H9 (cell line): Measurements from ENCODE around the gene VTI1B. TPM values are rescaled to one million over a fixed set of nuclear protein-coding genes. Genes with fewer than 3 reads are reported as not detected.

ENCODE experiments used
- DNase-seq: peaks from one replicate; pipeline ENCODE4 v3.0.0-alpha.2; 2017
- H2AFZ ChIP-seq: one replicate; pipeline ENCODE4 v1.6.1; 2013; ENCODE audit warnings: mild to moderate bottlenecking, low read length, control low read depth, moderate library complexity
- H2AK5ac ChIP-seq: 2 replicates; pipeline ENCODE4 v1.6.1; 2013; ENCODE audit warnings: low read length, control low read depth, mixed read lengths; ENCODE audit not compliant: insufficient read length
- H2BK120ac ChIP-seq: one replicate; pipeline ENCODE4 v1.6.1; 2013; ENCODE audit warnings: low read depth, mild to moderate bottlenecking, low read length, control low read depth, inconsistent platforms; ENCODE audit not compliant: poor library complexity, severe bottlenecking
- H2BK12ac ChIP-seq: 2 replicates; pipeline ENCODE4 v1.6.1; 2013; ENCODE audit warnings: low read length, control low read depth, mixed read lengths, low read depth; ENCODE audit not compliant: insufficient read length
- H2BK15ac ChIP-seq: 2 replicates; pipeline ENCODE4 v1.6.1; 2013; ENCODE audit warnings: low read depth, low read length, control low read depth
- H2BK20ac ChIP-seq: one replicate; pipeline ENCODE4 v1.6.1; 2013; ENCODE audit warnings: low read depth, mild to moderate bottlenecking, low read length, control low read depth, inconsistent platforms; ENCODE audit not compliant: poor library complexity, severe bottlenecking
- H2BK5ac ChIP-seq: 2 replicates; pipeline ENCODE4 v1.6.1; 2013; ENCODE audit warnings: low read length, control low read depth, mixed read lengths; ENCODE audit not compliant: insufficient read length
- H3K14ac ChIP-seq: 2 replicates; pipeline ENCODE4 v1.6.1; 2013; ENCODE audit warnings: low read length, control low read depth; ENCODE audit not compliant: insufficient read depth
- H3K18ac ChIP-seq: 2 replicates; pipeline ENCODE4 v1.6.1; 2013; ENCODE audit warnings: low read depth, mild to moderate bottlenecking, mixed read lengths, low read length, control low read depth; ENCODE audit not compliant: insufficient read length
- H3K23ac ChIP-seq: 2 replicates; pipeline ENCODE4 v1.6.1; 2013; ENCODE audit warnings: low read length, control low read depth, mixed read lengths, low read depth; ENCODE audit not compliant: insufficient read length
- H3K23me2 ChIP-seq: 2 replicates; pipeline ENCODE4 v1.6.1; 2013; ENCODE audit warnings: low read depth, mild to moderate bottlenecking, mixed read lengths, low read length, control low read depth; ENCODE audit not compliant: insufficient read length, poor library complexity, severe bottlenecking
- H3K27ac ChIP-seq: 2 replicates; pipeline ENCODE4 v1.5.1; 2013; ENCODE audit warnings: low read length, control low read depth, mixed read lengths, low read depth; ENCODE audit not compliant: insufficient read length
- H3K27me3 ChIP-seq: 2 replicates; pipeline ENCODE4 v1.6.1; 2013; ENCODE audit warnings: low read length, control low read depth, inconsistent platforms; ENCODE audit not compliant: insufficient read depth
- H3K4ac ChIP-seq: 2 replicates; pipeline ENCODE4 v1.6.1; 2013; ENCODE audit warnings: low read depth, mild to moderate bottlenecking, control low read depth, inconsistent platforms, low read length, moderate library complexity
- H3K4me1 ChIP-seq: 2 replicates; pipeline ENCODE4 v1.6.1; 2013; ENCODE audit warnings: low read length, control low read depth, inconsistent platforms; ENCODE audit not compliant: insufficient read depth
- H3K4me2 ChIP-seq: 2 replicates; pipeline ENCODE4 v1.6.1; 2013; ENCODE audit warnings: low read length, control low read depth, mixed read lengths; ENCODE audit not compliant: insufficient read length, insufficient read depth
- H3K56ac ChIP-seq: 2 replicates; pipeline ENCODE4 v1.6.1; 2013; ENCODE audit warnings: low read depth, mild to moderate bottlenecking, mixed read lengths, low read length, control low read depth; ENCODE audit not compliant: insufficient read length
- H3K79me1 ChIP-seq: 2 replicates; pipeline ENCODE4 v1.6.1; 2013; ENCODE audit warnings: low read depth, mild to moderate bottlenecking, moderate library complexity, low read length, control low read depth, inconsistent platforms; ENCODE audit not compliant: insufficient read depth, poor library complexity, severe bottlenecking
- H3K79me2 ChIP-seq: 2 replicates; pipeline ENCODE4 v1.6.1; 2013; ENCODE audit warnings: low read length, control low read depth, inconsistent platforms; ENCODE audit not compliant: insufficient read depth
- H3K9ac ChIP-seq: 2 replicates; pipeline ENCODE4 v1.6.1; 2013; ENCODE audit warnings: low read length, control low read depth, mixed read lengths; ENCODE audit not compliant: insufficient read length; ENCODE audit errors: extremely low read depth
- H3K9me3 ChIP-seq: one replicate; pipeline ENCODE4 v1.6.1; 2013; ENCODE audit warnings: low read depth, low read length, inconsistent platforms; ENCODE audit not compliant: control insufficient read depth
- H3T11ph ChIP-seq: one replicate; pipeline ENCODE4 v1.6.1; 2013; ENCODE audit warnings: mild to moderate bottlenecking, low read length, control low read depth, inconsistent platforms
- H4K20me1 ChIP-seq: one replicate; pipeline ENCODE4 v1.6.1; 2013; ENCODE audit not compliant: control insufficient read depth, insufficient read length, insufficient read depth
- H4K5ac ChIP-seq: 2 replicates; pipeline ENCODE4 v1.6.1; 2013; ENCODE audit warnings: low read depth, mild to moderate bottlenecking, mixed read lengths, low read length, control low read depth; ENCODE audit not compliant: insufficient read length
- H4K8ac ChIP-seq: replicated peaks from 2 replicates; pipeline ENCODE4 v1.6.1; 2013; ENCODE audit warnings: low read length, control low read depth, mixed read lengths, low read depth; ENCODE audit not compliant: insufficient read length
- H4K91ac ChIP-seq: 2 replicates; pipeline ENCODE4 v1.6.1; 2013; ENCODE audit warnings: low read depth, mild to moderate bottlenecking, moderate library complexity, mixed read lengths, low read length, control low read depth; ENCODE audit not compliant: insufficient read length
- H3K27ac Mint-ChIP-seq, 3 experiments: 2 replicates in 2 of 3; 3 replicates in 1 of 3; pipeline ENCODE4 v1.8.0; 2020 to 2021; ENCODE audit warnings: mixed read lengths in 3 of 3, mild to moderate bottlenecking in 1 of 3, moderate library complexity in 1 of 3
- H3K27me3 Mint-ChIP-seq: 2 replicates; pipeline ENCODE4 v1.8.0; 2021; ENCODE audit warnings: low read depth, mild to moderate bottlenecking, moderate library complexity, mixed read lengths
- H3K36me3 Mint-ChIP-seq, 3 experiments: 2 replicates in 2 of 3; 3 replicates in 1 of 3; pipeline ENCODE4 v1.8.0; 2020 to 2021; ENCODE audit warnings: low read depth in 3 of 3, mixed read lengths in 3 of 3; ENCODE audit not compliant: insufficient read depth in 1 of 3
- H3K4me1 Mint-ChIP-seq, 2 experiments: 2 replicates each; pipeline ENCODE4 v1.8.0; 2020; ENCODE audit warnings: mixed read lengths in 2 of 2
- H3K4me3 Mint-ChIP-seq, 2 experiments: 2 replicates in 1 of 2; 3 replicates in 1 of 2; pipeline ENCODE4 v1.8.0; 2020 to 2021; ENCODE audit warnings: mild to moderate bottlenecking in 2 of 2, mixed read lengths in 2 of 2, moderate library complexity in 1 of 2
- H3K9me3 Mint-ChIP-seq, 2 experiments: 2 replicates in 1 of 2; 3 replicates in 1 of 2; pipeline ENCODE4 v1.8.0; 2020; ENCODE audit warnings: mild to moderate bottlenecking in 2 of 2, mixed read lengths in 2 of 2, moderate library complexity in 1 of 2
- CTCF ChIP-seq: fragments of 200-600 bp; sonication (generic); conservative IDR thresholded peaks from 3 replicates; pipeline ENCODE4 v1.8.0; 2021; ENCODE audit warnings: antibody characterized with exemption, mild to moderate bottlenecking
- WGBS: extraction: QIAGEN DNeasy Blood & Tissue Kit; methylation state at CpG from one replicate; pipeline ENCODE4 v1.1.7; 2013; ENCODE audit warnings: missing lambda C conversion rate, low lambda C conversion rate, mixed read lengths; ENCODE audit not compliant: insufficient read length; ENCODE audit errors: extremely low coverage; 5-methylcytosine and 5-hydroxymethylcytosine counted together
- total RNA-seq: library from RNA; stranded (reverse); gene quantifications from 2 replicates; pipeline ENCODE4 v1.2.1, GENCODE V29; 2021

VTI1B gene
- total RNA-seq, 1 experiment from 2014 or later: 118 TPM

- WGBS: no CpG with 5 or more reads among the region's 2 CpGs
- no peak overlapping the region for H3K56ac ChIP-seq
- Mint-ChIP-seq H3K27ac (no peak overlapping the region), H3K36me3 (peaks cover 25 to 65% (median 57%) of the 10 kb centered on the region in 3 experiments), H3K4me3 (no peak overlapping the region), H3K27me3 (no peaks in the 10 kb centered on the region; the same call in 1 of the 2 replicates), H3K9me3 (no peaks in the 10 kb centered on the region; a peak in 1 of 5 replicates), H3K4me1 (peaks cover 3 to 5% of the 10 kb centered on the region in 2 experiments; a peak in 2 of 4 replicates)
- H2AK5ac ChIP-seq: no peak overlapping the region
- H3K27me3 ChIP-seq: no peaks in the 10 kb centered on the region
- no peak overlapping the region for H2BK12ac ChIP-seq
- H3K4ac ChIP-seq: no peak overlapping the region
- peaks cover 2% of the 10 kb centered on the region; the same call in 1 of the 2 replicates for H3K4me1 ChIP-seq
- H3K4me2 ChIP-seq: no peak overlapping the region
- no peak overlapping the region for H3K18ac ChIP-seq
- no peak overlapping the region for H2BK5ac ChIP-seq
- no peak overlapping the region for H3K27ac ChIP-seq
- H4K20me1 ChIP-seq: no peaks in the 10 kb centered on the region
- H3K14ac ChIP-seq: no peak overlapping the region
- no peak overlapping the region for H3K9ac ChIP-seq
- no peak for TF ChIP-seq CTCF
- H3K23me2 ChIP-seq: peaks cover 5% of the 10 kb centered on the region
- no peak overlapping the region for H3T11ph ChIP-seq
- no peak overlapping the region for H3K23ac ChIP-seq
- H2AFZ ChIP-seq: no peak overlapping the region
- H2BK15ac ChIP-seq: no peak overlapping the region
- H3K79me2 ChIP-seq: no peaks in the 10 kb centered on the region; the same call in 1 of the 2 replicates
- no peaks in the 10 kb centered on the region for H3K9me3 ChIP-seq
- H4K91ac ChIP-seq: no peak overlapping the region
- no peak overlapping the region for H4K8ac ChIP-seq
- H3K79me1 ChIP-seq: peaks cover 11% of the 10 kb centered on the region
- H2BK120ac ChIP-seq: no peak overlapping the region
- H4K5ac ChIP-seq: no peak overlapping the region
- no peak for DNase-seq
- no peak overlapping the region for H2BK20ac ChIP-seq
Observed at GRCh38 chr14:67679006-67679405, 4.6 kb upstream of the VTI1B start.
